Activated CD4-positive, alpha-beta T cell treated with anti-CD3 and anti-CD28 coated beads, Interleukin-2, amount 50 U/mL, for 24 hours (primary cell): ENCODE results near the gene PROSER2.
"Not testable (repeated sequence)": the region's sequence is repeated elsewhere in the genome, so short reads cannot be mapped to it uniquely, and the experiment has no call there.

Experiments used
- DNase-seq, 2 donors: peaks; one replicate each; pipeline ENCODE4 v3.0.0-alpha.2; 2020; ENCODE audit warnings: low read depth in 1 of 2, low spot score in 1 of 2

The PROSER2 gene

GRCh38 chr10:11884706-11885423, 61.7 kb downstream of the PROSER2 start:
- no peak for DNase-seq

GRCh38 chr10:11885437-11886137, 62.4 kb downstream of the PROSER2 start:
- no peak for DNase-seq

GRCh38 chr10:11886138-11886474, 63.0 kb downstream of the PROSER2 start:
- DNase-seq = no peak

GRCh38 chr10:11886851-11887250, 63.7 kb downstream of the PROSER2 start:
- no peak for DNase-seq

- DNase-seq = no peak
These were observed 64.4 kb downstream of the PROSER2 start for GRCh38 chr10:11887381-11888227.

GRCh38 chr10:11889263-11889662, 66.1 kb downstream of the PROSER2 start:
- not testable (repeated sequence) for DNase-seq

- no peak for DNase-seq
These were observed 68.8 kb downstream of the PROSER2 start for GRCh38 chr10:11891776-11892486.

GRCh38 chr10:11893749-11894278, 70.7 kb downstream of the PROSER2 start:
- DNase-seq = no peak

- no peak for DNase-seq
These were observed 71.4 kb downstream of the PROSER2 start for GRCh38 chr10:11894381-11895107.

GRCh38 chr10:11895108-11895466, 71.9 kb downstream of the PROSER2 start:
- no peak for DNase-seq

- DNase-seq = no peak
These were observed 72.4 kb downstream of the PROSER2 start for GRCh38 chr10:11895598-11895997.

GRCh38 chr10:11896549-11897200, 73.5 kb downstream of the PROSER2 start:
- DNase-seq = no peak

- no peak for DNase-seq
These were observed 74.8 kb downstream of the PROSER2 start for GRCh38 chr10:11898033-11898371.

- no peak for DNase-seq
These were observed 75.4 kb downstream of the PROSER2 start for GRCh38 chr10:11898372-11899066.

- DNase-seq = no peak
These were observed 76.1 kb downstream of the PROSER2 start for GRCh38 chr10:11899067-11899876.

GRCh38 chr10:11901036-11901301, 77.8 kb downstream of the PROSER2 start:
- DNase-seq = no peak

GRCh38 chr10:11901454-11901832, 78.3 kb downstream of the PROSER2 start:
- no peak for DNase-seq

- DNase-seq = no peak
These were observed 78.8 kb downstream of the PROSER2 start for GRCh38 chr10:11901833-11902475.
